ENCODE data around the gene NDUFV1.
A peak's percentile ranks its signal among the peaks of the same experiment; 100 is the strongest.

The NDUFV1 gene

GRCh38 chr11:67640021-67640757, 33.5 kb downstream of the NDUFV1 start:
- peak; percentile 58 for DNase-seq (ENCODE audit: low read depth, low spot score)

- DNase-seq (ENCODE audit: low read depth, low spot score): no peak
These were observed 34.1 kb downstream of the NDUFV1 start for GRCh38 chr11:67640758-67641337.

- DNase-seq (ENCODE audit: low read depth, low spot score): no peak
These were observed 34.8 kb downstream of the NDUFV1 start for GRCh38 chr11:67641338-67642172.

- no peak for DNase-seq (ENCODE audit: low read depth, low spot score)
These were observed 35.7 kb downstream of the NDUFV1 start for GRCh38 chr11:67642173-67643120.

- no peak for DNase-seq (ENCODE audit: low read depth, low spot score)
These were observed 37.3 kb downstream of the NDUFV1 start for GRCh38 chr11:67644042-67644441.

- DNase-seq (ENCODE audit: low read depth, low spot score): no peak
These were observed 38.0 kb downstream of the NDUFV1 start for GRCh38 chr11:67644472-67645418.

- DNase-seq (ENCODE audit: low read depth, low spot score): no peak
These were observed 39.1 kb downstream of the NDUFV1 start for GRCh38 chr11:67645521-67646461.

GRCh38 chr11:67646535-67647336, 40.0 kb downstream of the NDUFV1 start:
- no peak for DNase-seq (ENCODE audit: low read depth, low spot score)

- DNase-seq (ENCODE audit: low read depth, low spot score): no peak
These were observed 40.7 kb downstream of the NDUFV1 start for GRCh38 chr11:67647471-67647870.

GRCh38 chr11:67648140-67648795, 41.5 kb downstream of the NDUFV1 start:
- no peak for DNase-seq (ENCODE audit: low read depth, low spot score)

GRCh38 chr11:67648796-67649613, 42.3 kb downstream of the NDUFV1 start:
- no peak for DNase-seq (ENCODE audit: low read depth, low spot score)

- DNase-seq (ENCODE audit: low read depth, low spot score): no peak
These were observed 43.1 kb downstream of the NDUFV1 start for GRCh38 chr11:67649634-67650510.

GRCh38 chr11:67651976-67652781, 45.4 kb downstream of the NDUFV1 start:
- DNase-seq (ENCODE audit: low read depth, low spot score): no peak

- DNase-seq (ENCODE audit: low read depth, low spot score): no peak
These were observed 46.5 kb downstream of the NDUFV1 start for GRCh38 chr11:67652965-67653845.

All from astrocyte of the hippocampus (primary cell).